Central memory CD8-positive, alpha-beta T cell (primary cell): ENCODE data around the gene ZNF804B.

Experiments
- ATAC-seq: fragments of 150-1000 bp; cut with Tn5 transposase; replicated peaks from 2 replicates; pipeline ENCODE4 v1.10.0; 2022; ENCODE audit warnings: mild to moderate bottlenecking, moderate FRiP score, moderate number of reproducible peaks; ENCODE audit not compliant: poor library complexity, severe bottlenecking; ENCODE audit errors: extremely low read depth
- DNase-seq, 2 donors: peaks; one replicate each; pipeline ENCODE4 v3.0.0; 2021; ENCODE audit warnings: low spot score in 2 of 2
- H3K27ac Mint-ChIP-seq: one replicate; pipeline ENCODE4 v1.8.0; 2022; ENCODE audit warnings: low read depth, mild to moderate bottlenecking, moderate library complexity, mixed read lengths
- H3K27me3 Mint-ChIP-seq: one replicate; pipeline ENCODE4 v1.8.0; 2022; ENCODE audit warnings: mixed read lengths
- H3K36me3 Mint-ChIP-seq: one replicate; pipeline ENCODE4 v1.8.0; 2022; ENCODE audit warnings: mild to moderate bottlenecking, moderate library complexity, mixed read lengths; ENCODE audit not compliant: insufficient read depth
- H3K4me1 Mint-ChIP-seq: one replicate; pipeline ENCODE4 v1.8.0; 2022; ENCODE audit warnings: mixed read lengths
- H3K4me3 Mint-ChIP-seq: one replicate; pipeline ENCODE4 v1.8.0; 2022; ENCODE audit warnings: mild to moderate bottlenecking, moderate library complexity, mixed read lengths
- H3K9me3 Mint-ChIP-seq: one replicate; pipeline ENCODE4 v1.8.0; 2022; ENCODE audit warnings: mixed read lengths

Gene ZNF804B

GRCh38 chr7:89023206-89023605 lies 263.7 kb downstream of the ZNF804B start:
- H3K36me3 Mint-ChIP-seq: no peaks in the 10 kb centered on the region
- H3K4me1 Mint-ChIP-seq: no peaks in the 10 kb centered on the region
- ATAC-seq (no peak), DNase-seq (no peak)
- H3K27me3 Mint-ChIP-seq: no peaks in the 10 kb centered on the region
- H3K4me3 Mint-ChIP-seq: no peak overlapping the region
- H3K9me3 Mint-ChIP-seq: peaks cover 14% of the 10 kb centered on the region
- H3K27ac Mint-ChIP-seq: no peak overlapping the region

DNA sequence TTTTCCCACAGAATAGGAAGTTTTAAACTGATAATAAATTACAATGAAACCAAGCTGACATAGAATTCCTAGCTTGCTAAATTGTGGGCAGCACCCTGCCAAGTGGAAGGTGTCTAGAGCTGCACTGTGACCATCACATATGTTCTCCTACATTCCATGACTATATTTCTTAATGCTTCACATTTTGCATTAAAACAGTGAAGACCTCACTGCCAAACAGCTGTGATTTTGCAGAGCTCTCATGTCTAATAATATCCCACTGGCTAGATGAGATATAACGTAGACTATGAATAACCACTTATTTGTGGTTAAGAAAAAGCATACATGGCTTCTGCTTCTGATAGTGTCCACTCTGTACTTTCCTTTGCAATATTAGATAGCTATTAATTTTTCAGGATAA lies 264.4 kb downstream of the ZNF804B start:
- Mint-ChIP-seq H3K27ac (no peak overlapping the region), H3K27me3 (no peaks in the 10 kb centered on the region), H3K9me3 (peaks cover 14% of the 10 kb centered on the region), H3K4me1 (no peaks in the 10 kb centered on the region), H3K36me3 (no peaks in the 10 kb centered on the region), H3K4me3 (no peak overlapping the region)
- DNase-seq (no peak), ATAC-seq (no peak)

DNA sequence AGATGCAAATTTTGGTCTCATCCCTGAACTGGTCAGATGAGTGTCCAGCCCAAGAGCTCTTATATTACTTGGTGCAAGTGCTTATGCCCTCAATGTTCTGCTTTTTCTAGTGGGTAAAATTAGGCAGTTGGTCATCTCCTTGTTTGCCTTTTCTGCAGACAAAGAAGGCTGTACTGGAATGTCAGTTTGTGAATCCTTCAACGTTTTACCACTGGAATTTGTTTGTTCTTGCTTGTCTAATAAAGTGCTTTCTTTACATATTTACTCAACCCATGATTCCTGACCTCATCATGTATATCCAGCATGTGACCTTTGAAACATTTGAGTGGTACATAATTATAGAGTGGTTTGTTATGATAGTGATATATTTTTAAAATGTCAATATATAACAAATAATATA lies 268.3 kb downstream of the ZNF804B start:
- no peak for DNase-seq
- H3K27ac Mint-ChIP-seq: no peak overlapping the region
- H3K4me1 Mint-ChIP-seq: no peaks in the 10 kb centered on the region
- no peaks in the 10 kb centered on the region for H3K36me3 Mint-ChIP-seq
- no peak for ATAC-seq
- no peak overlapping the region for H3K4me3 Mint-ChIP-seq
- H3K9me3 Mint-ChIP-seq: peaks cover 14% of the 10 kb centered on the region
- no peaks in the 10 kb centered on the region for H3K27me3 Mint-ChIP-seq

GRCh38 chr7:89028319-89028718 lies 268.8 kb downstream of the ZNF804B start:
- Mint-ChIP-seq H3K27me3 (no peaks in the 10 kb centered on the region), H3K9me3 (peaks cover 20% of the 10 kb centered on the region), H3K27ac (no peak overlapping the region), H3K36me3 (no peaks in the 10 kb centered on the region), H3K4me1 (no peaks in the 10 kb centered on the region), H3K4me3 (no peak overlapping the region)
- no peak for DNase-seq
- ATAC-seq: no peak

- no peaks in the 10 kb centered on the region for H3K4me1 Mint-ChIP-seq
- no peaks in the 10 kb centered on the region for H3K36me3 Mint-ChIP-seq
- H3K9me3 Mint-ChIP-seq: peaks cover 20% of the 10 kb centered on the region
- no peak overlapping the region for H3K4me3 Mint-ChIP-seq
- no peaks in the 10 kb centered on the region for H3K27me3 Mint-ChIP-seq
- no peak for DNase-seq
- no peak overlapping the region for H3K27ac Mint-ChIP-seq
- ATAC-seq: no peak
Observed at GRCh38 chr7:89029864-89030263, 270.4 kb downstream of the ZNF804B start.

DNA sequence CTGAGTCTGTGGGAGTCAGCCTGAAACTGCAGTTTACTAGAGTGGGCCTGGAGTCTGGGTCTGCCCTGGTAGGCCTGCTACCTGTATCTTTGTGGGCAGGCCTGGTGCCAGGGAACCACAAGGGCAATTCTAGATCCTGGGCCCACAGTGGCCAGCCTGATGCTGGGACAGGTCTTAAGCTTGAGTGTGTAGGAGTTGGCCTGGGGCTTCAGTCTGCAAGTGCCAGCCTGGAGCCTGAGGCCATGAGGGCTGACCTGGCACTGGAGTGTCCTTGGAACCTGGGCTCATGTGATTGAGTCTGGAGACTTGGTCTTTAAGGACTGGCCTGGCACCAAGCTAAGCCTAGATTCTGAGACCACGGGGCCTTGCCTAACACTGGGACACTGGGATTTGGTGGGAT lies 281.7 kb downstream of the ZNF804B start:
- no peaks in the 10 kb centered on the region for H3K4me1 Mint-ChIP-seq
- ATAC-seq: no peak
- no peak overlapping the region for H3K4me3 Mint-ChIP-seq
- no peak overlapping the region for H3K27ac Mint-ChIP-seq
- no peaks in the 10 kb centered on the region for H3K27me3 Mint-ChIP-seq
- DNase-seq: no peak
- peaks cover 11% of the 10 kb centered on the region for H3K9me3 Mint-ChIP-seq
- H3K36me3 Mint-ChIP-seq: no peaks in the 10 kb centered on the region

DNA sequence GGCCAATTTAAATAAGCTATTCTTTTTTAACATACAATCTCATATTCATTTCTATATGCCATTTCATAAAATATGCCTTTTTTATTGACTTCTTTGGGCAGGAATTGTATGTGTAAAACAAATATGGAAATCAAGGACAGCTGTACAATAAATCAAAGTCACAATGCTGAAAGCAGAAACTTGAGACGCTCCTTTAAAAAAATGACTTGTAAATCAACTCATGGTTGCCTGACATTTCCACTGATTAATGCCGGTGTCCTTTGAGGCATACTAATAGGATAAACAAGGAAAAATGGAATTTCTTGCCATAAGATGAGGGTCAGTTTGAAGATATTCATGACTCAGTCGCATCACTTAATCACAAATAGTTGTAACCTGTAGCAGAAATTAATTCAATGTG lies 283.4 kb downstream of the ZNF804B start:
- Mint-ChIP-seq H3K9me3 (peaks cover 13% of the 10 kb centered on the region), H3K4me1 (no peaks in the 10 kb centered on the region), H3K27me3 (no peaks in the 10 kb centered on the region), H3K27ac (no peak overlapping the region), H3K4me3 (no peak overlapping the region), H3K36me3 (no peaks in the 10 kb centered on the region)
- no peak for DNase-seq
- no peak for ATAC-seq

DNA sequence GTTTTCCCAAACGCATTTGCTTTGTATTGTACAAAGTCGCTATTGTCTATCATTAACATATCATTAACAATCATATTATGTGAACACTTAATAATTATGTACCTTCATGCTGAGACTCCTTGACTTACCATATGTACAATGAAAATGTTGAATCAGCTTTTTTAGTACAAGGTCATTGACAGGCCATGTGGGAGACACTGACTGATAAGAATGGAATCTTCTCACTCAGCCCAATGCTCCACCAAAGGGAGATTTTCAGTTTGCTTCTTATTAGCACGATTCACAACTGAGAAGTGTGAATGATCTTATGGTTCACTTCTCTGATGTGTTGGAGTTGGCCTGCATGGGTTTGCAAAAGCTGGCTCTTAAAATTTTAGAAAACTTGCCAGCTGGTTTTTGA lies 289.5 kb downstream of the ZNF804B start:
- peaks cover 4% of the 10 kb centered on the region for H3K9me3 Mint-ChIP-seq
- H3K27me3 Mint-ChIP-seq: no peaks in the 10 kb centered on the region
- H3K36me3 Mint-ChIP-seq: no peaks in the 10 kb centered on the region

GRCh38 chr7:89053130-89053529 lies 293.6 kb downstream of the ZNF804B start:
- Mint-ChIP-seq H3K27me3 (no peaks in the 10 kb centered on the region), H3K27ac (no peak overlapping the region), H3K36me3 (no peaks in the 10 kb centered on the region), H3K4me3 (no peak overlapping the region), H3K4me1 (no peaks in the 10 kb centered on the region), H3K9me3 (peaks cover 12% of the 10 kb centered on the region)
- DNase-seq (no peak), ATAC-seq (no peak)

More for the DNA sequence above, 289.5 kb downstream of the ZNF804B start:
- Mint-ChIP-seq H3K4me1 (no peaks in the 10 kb centered on the region), H3K27ac (no peak overlapping the region), H3K4me3 (no peak overlapping the region)
- ATAC-seq: no peak
- no peak for DNase-seq

DNA sequence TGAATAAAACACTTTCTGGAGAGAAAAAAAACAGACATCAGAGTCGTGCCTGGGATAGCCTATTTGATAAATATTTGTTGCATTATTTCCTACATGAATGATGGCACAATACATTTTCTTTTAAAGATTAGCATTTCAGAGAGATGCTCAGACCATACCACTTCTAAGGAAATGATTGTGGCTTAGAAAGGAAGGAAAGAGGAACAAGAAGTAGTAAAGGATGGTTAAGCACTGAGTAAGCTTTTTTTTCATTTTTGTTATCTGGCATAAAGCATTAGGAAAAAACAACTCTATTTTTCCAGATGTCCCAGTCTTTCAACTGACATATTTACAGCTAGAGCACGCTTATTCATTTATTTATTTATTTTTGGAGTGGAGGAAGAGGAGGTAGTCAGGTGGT lies 294.9 kb downstream of the ZNF804B start:
- H3K27me3 Mint-ChIP-seq: no peaks in the 10 kb centered on the region
- H3K27ac Mint-ChIP-seq: no peak overlapping the region
- no peak for ATAC-seq
- no peaks in the 10 kb centered on the region for H3K36me3 Mint-ChIP-seq
- no peaks in the 10 kb centered on the region for H3K4me1 Mint-ChIP-seq
- H3K4me3 Mint-ChIP-seq: no peak overlapping the region
- H3K9me3 Mint-ChIP-seq: peaks cover 12% of the 10 kb centered on the region
- no peak for DNase-seq

- Mint-ChIP-seq H3K4me1 (no peaks in the 10 kb centered on the region), H3K27me3 (no peaks in the 10 kb centered on the region), H3K4me3 (no peak overlapping the region), H3K9me3 (peaks cover 22% of the 10 kb centered on the region), H3K27ac (no peak overlapping the region), H3K36me3 (no peaks in the 10 kb centered on the region)
- ATAC-seq: no peak
- DNase-seq: no peak
Observed at GRCh38 chr7:89060234-89060633, 300.7 kb downstream of the ZNF804B start.

- no peak overlapping the region for H3K4me3 Mint-ChIP-seq
- ATAC-seq: no peak
Observed at GRCh38 chr7:89064831-89065230, 305.3 kb downstream of the ZNF804B start.

DNA sequence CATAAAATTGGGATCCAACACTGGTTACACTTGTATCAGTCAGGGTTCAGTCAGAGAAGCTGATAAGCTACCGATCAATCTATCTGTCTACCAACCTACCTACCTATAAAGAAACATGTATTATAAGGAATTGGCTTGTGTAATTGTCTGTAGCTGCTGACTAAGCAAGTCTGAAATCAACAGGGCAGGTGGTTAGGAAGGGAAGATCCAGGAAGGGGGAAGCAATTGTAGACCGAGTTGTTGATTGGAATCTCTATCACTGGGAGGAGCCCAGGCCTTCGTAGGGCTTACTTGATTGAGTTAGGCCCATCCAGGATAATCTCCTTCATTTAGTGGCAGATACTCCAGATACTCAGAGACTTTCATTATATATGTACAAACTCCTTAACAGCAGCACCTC lies 307.5 kb downstream of the ZNF804B start:
- no peaks in the 10 kb centered on the region for H3K4me1 Mint-ChIP-seq
- H3K27ac Mint-ChIP-seq: no peak overlapping the region
- no peak for DNase-seq
- no peak overlapping the region for H3K4me3 Mint-ChIP-seq
- peaks cover 16% of the 10 kb centered on the region for H3K9me3 Mint-ChIP-seq
- no peak for ATAC-seq
- no peaks in the 10 kb centered on the region for H3K27me3 Mint-ChIP-seq
- no peaks in the 10 kb centered on the region for H3K36me3 Mint-ChIP-seq

More at GRCh38 chr7:89064831-89065230, 305.3 kb downstream of the ZNF804B start:
- no peaks in the 10 kb centered on the region for H3K36me3 Mint-ChIP-seq
- no peaks in the 10 kb centered on the region for H3K4me1 Mint-ChIP-seq
- H3K27ac Mint-ChIP-seq: no peak overlapping the region
- DNase-seq: no peak
- H3K27me3 Mint-ChIP-seq: no peaks in the 10 kb centered on the region
- peaks cover 21% of the 10 kb centered on the region for H3K9me3 Mint-ChIP-seq

- no peak overlapping the region for H3K4me3 Mint-ChIP-seq
- no peak for DNase-seq
- H3K27ac Mint-ChIP-seq: no peak overlapping the region
- ATAC-seq: no peak
- H3K4me1 Mint-ChIP-seq: no peaks in the 10 kb centered on the region
- H3K9me3 Mint-ChIP-seq: peaks cover 6% of the 10 kb centered on the region
- no peaks in the 10 kb centered on the region for H3K36me3 Mint-ChIP-seq
- no peaks in the 10 kb centered on the region for H3K27me3 Mint-ChIP-seq
Observed at GRCh38 chr7:89072081-89072480, 312.6 kb downstream of the ZNF804B start.
